SW480 (cell line): ENCODE results near the gene EEFSEC.

Experiments
- DNase-seq: peaks from one replicate; pipeline ENCODE4 v3.0.0-alpha.2; 2016; ENCODE audit warnings: low spot score

Gene EEFSEC

GRCh38 chr3:128153156-128154041 lies at the start of gene EEFSEC:
EEFSEC (plus strand) TSS chr3:128153481; CDS start chr3:128153508, 27 bp downstream.
- DNase-seq = peak; percentile 85

GRCh38 chr3:128107834-128108233 lies 45.4 kb upstream of the EEFSEC start:
- DNase-seq = no peak

GRCh38 chr3:128111147-128111546 lies 42.1 kb upstream of the EEFSEC start:
- DNase-seq = no peak

GRCh38 chr3:128112357-128112968 lies 40.8 kb upstream of the EEFSEC start:
- peak; percentile 37 for DNase-seq

GRCh38 chr3:128113817-128114794 lies 39.2 kb upstream of the EEFSEC start:
- no peak for DNase-seq

GRCh38 chr3:128122013-128122412 lies 31.3 kb upstream of the EEFSEC start:
- DNase-seq = no peak

GRCh38 chr3:128123156-128123537 lies 30.1 kb upstream of the EEFSEC start:
- no peak for DNase-seq

- DNase-seq = peak; percentile 98
These were observed 29.5 kb upstream of the EEFSEC start, which contains the start of gene RUVBL1 for GRCh38 chr3:128123538-128124368. RUVBL1 (minus strand) TSS chr3:128123812; CDS start chr3:128123724, 88 bp downstream.

- DNase-seq = no peak
These were observed 26.0 kb upstream of the EEFSEC start for GRCh38 chr3:128127236-128127635.

- DNase-seq = no peak
These were observed 25.0 kb upstream of the EEFSEC start for GRCh38 chr3:128128251-128128650.

GRCh38 chr3:128131897-128132646 lies 21.2 kb upstream of the EEFSEC start:
- no peak for DNase-seq

- DNase-seq = no peak
These were observed 19.9 kb upstream of the EEFSEC start for GRCh38 chr3:128133273-128133883.

- DNase-seq = no peak
These were observed 9.8 kb upstream of the EEFSEC start for GRCh38 chr3:128143496-128143895.

- no peak for DNase-seq
These were observed 8.6 kb upstream of the EEFSEC start for GRCh38 chr3:128144512-128145187.

GRCh38 chr3:128145279-128145678 lies 8.0 kb upstream of the EEFSEC start:
- no peak for DNase-seq

- no peak for DNase-seq
These were observed 7.1 kb upstream of the EEFSEC start for GRCh38 chr3:128146201-128146600.

GRCh38 chr3:128149650-128150049 lies 3.6 kb upstream of the EEFSEC start:
- DNase-seq = no peak

GRCh38 chr3:128151758-128152274 lies 1.5 kb upstream of the EEFSEC start:
- no peak for DNase-seq
